Superior temporal gyrus (tissue), 1 donor: ENCODE measurements around the gene GLO1.

Experiments used
- DNase-seq: peaks from one replicate; pipeline ENCODE4 v3.0.0-alpha.2; 2016; ENCODE audit errors: extremely low spot score

Gene GLO1

GRCh38 chr6:38702558-38703397 is at the start of gene GLO1:
Gene GLO1, minus strand, starts transcription at chr6:38703145. Its CDS starts 91 bp downstream, at chr6:38703054.
- peak; percentile 100 for DNase-seq

GRCh38 chr6:38750968-38751615 is 48.1 kb upstream of the GLO1 start:
- DNase-seq: no peak

- DNase-seq: no peak
These were observed 46.5 kb upstream of the GLO1 start for GRCh38 chr6:38749473-38749872.

- no peak for DNase-seq
These were observed 36.6 kb upstream of the GLO1 start for GRCh38 chr6:38739532-38739931.

GRCh38 chr6:38738261-38738660 is 35.3 kb upstream of the GLO1 start:
- DNase-seq: no peak

GRCh38 chr6:38736951-38737350 is 34.0 kb upstream of the GLO1 start:
- DNase-seq: no peak

GRCh38 chr6:38730140-38730862 is 27.4 kb upstream of the GLO1 start:
- DNase-seq: peak; percentile 27

GRCh38 chr6:38728203-38728602 is 25.3 kb upstream of the GLO1 start:
- DNase-seq: no peak

- no peak for DNase-seq
These were observed 22.7 kb upstream of the GLO1 start for GRCh38 chr6:38725414-38726183.

- DNase-seq: no peak
These were observed 21.4 kb upstream of the GLO1 start for GRCh38 chr6:38724343-38724742.

GRCh38 chr6:38723783-38724182 is 20.8 kb upstream of the GLO1 start:
- no peak for DNase-seq

- no peak for DNase-seq
These were observed 19.9 kb upstream of the GLO1 start for GRCh38 chr6:38722727-38723334.

GRCh38 chr6:38722038-38722437 is 19.1 kb upstream of the GLO1 start:
- DNase-seq: no peak

- DNase-seq: no peak
These were observed 17.4 kb upstream of the GLO1 start for GRCh38 chr6:38720295-38720694.

- DNase-seq: no peak
These were observed 16.4 kb upstream of the GLO1 start for GRCh38 chr6:38719358-38719757.

- DNase-seq: no peak
These were observed 13.9 kb upstream of the GLO1 start for GRCh38 chr6:38716825-38717224.

GRCh38 chr6:38715016-38715689 is 12.2 kb upstream of the GLO1 start, which contains the start of gene DNAH8:
Gene DNAH8, plus strand, starts transcription at chr6:38715311. Its CDS starts 7,499 bp downstream, at chr6:38722810.
- no peak for DNase-seq

- DNase-seq: no peak
These were observed 11.5 kb upstream of the GLO1 start for GRCh38 chr6:38714239-38715015.

GRCh38 chr6:38713812-38714211 is 10.9 kb upstream of the GLO1 start:
- DNase-seq: no peak

- DNase-seq: no peak
These were observed 5.6 kb upstream of the GLO1 start for GRCh38 chr6:38708496-38708895.
